K562 (cell line): Measurements from ENCODE around the gene PLEKHG4B. TPM values are rescaled to one million over a fixed set of nuclear protein-coding genes. Genes with fewer than 3 reads are reported as not detected.

ENCODE experiments used
- ATAC-seq: fragments of 200-7000 bp; cut with Tn5 transposase; 3 replicates; pipeline ENCODE4 v1.9.1; 2020; ENCODE audit warnings: moderate library complexity
- BruUV-seq: library from RNA; stranded (reverse); fragments of 400-500 nt; replicated peaks from 2 replicates; lab custom pipeline; 2021; lab: Mats Ljungman, UMichigan
- CTCF ChIA-PET: fragments of 300-600 bp; formaldehyde crosslinking; extraction: SDS; loops from one replicate; lab custom pipeline; 2021; ENCODE audit warnings: low intra/inter-chr PET ratio; lab: Yijun Ruan, JAX
- POLR2A ChIA-PET: fragments of 300-600, 350-650 bp; sonication (Branson Sonifier 250); formaldehyde crosslinking; extraction: SDS; loops from one replicate; lab custom pipeline; 2021; ENCODE audit warnings: antibody characterized with exemption, inconsistent platforms; lab: Yijun Ruan, JAX
- DNase-seq, 4 experiments: peaks; one replicate each; pipeline versions ENCODE4 v3.0.0 to v3.0.0-alpha.2; 2011 to 2018; ENCODE audit warnings: low spot score in 3 of 4, mixed read lengths in 3 of 4; ENCODE audit errors: extremely low read depth in 1 of 4
- FAIRE-seq: peaks from 2 replicates; lab custom pipeline; 2011; peaks lifted over from hg19 to GRCh38; lab: Jason Lieb, UNC
- H2AFZ ChIP-seq: 2 replicates; pipeline ENCODE4 v1.6.0; 2011; ENCODE audit warnings: low read depth, low read length, control low read depth, inconsistent platforms
- H3K27ac ChIP-seq: fragments of 200-600 bp; 3 replicates; pipeline ENCODE4 v1.8.0; 2011; ENCODE audit warnings: low read depth, mild to moderate bottlenecking, control low read depth, inconsistent platforms, low read length, moderate library complexity, mixed read lengths; ENCODE audit errors: extremely low read depth
- H3K27me3 ChIP-seq, 2 experiments: fragments of 300-600 bp in 1 of 2; 2 replicates in 1 of 2; 3 replicates in 1 of 2; pipeline versions ENCODE4 v1.6.0 to v1.8.0; 2011; ENCODE audit warnings: inconsistent platforms in 2 of 2, low read length in 2 of 2, mild to moderate bottlenecking in 1 of 2, mixed read lengths in 1 of 2, moderate library complexity in 1 of 2; ENCODE audit not compliant: control insufficient read depth in 2 of 2, insufficient read depth in 2 of 2
- H3K36me3 ChIP-seq: fragments of 300-600 bp; 3 replicates; pipeline ENCODE4 v1.8.0; 2011; ENCODE audit warnings: mild to moderate bottlenecking, low read length, inconsistent platforms; ENCODE audit not compliant: control insufficient read depth, insufficient read depth
- H3K4me1 ChIP-seq, 2 experiments: fragments of 200-600 bp in 1 of 2; replicated peaks in 1 of 2; 2 replicates in 1 of 2; 3 replicates in 1 of 2; pipeline versions ENCODE4 v1.5.1 to v1.8.0; 2011; ENCODE audit warnings: inconsistent platforms in 2 of 2, low read length in 2 of 2, mild to moderate bottlenecking in 1 of 2, mixed read lengths in 1 of 2, moderate library complexity in 1 of 2; ENCODE audit not compliant: control insufficient read depth in 2 of 2, insufficient read depth in 2 of 2
- H3K4me2 ChIP-seq: 2 replicates; pipeline ENCODE4 v1.6.1; 2011; ENCODE audit warnings: low read length, control low read depth, inconsistent platforms, mixed read lengths; ENCODE audit not compliant: insufficient read depth
- H3K4me3 ChIP-seq: fragments of 200-600 bp; sonication (generic), shearing (Covaris generic); 2 replicates; pipeline ENCODE4 v1.5.1; 2016; ENCODE audit warnings: control low read depth, inconsistent platforms
- H3K79me2 ChIP-seq: fragments of 200-600 bp; 3 replicates; pipeline ENCODE4 v1.8.0; 2011; ENCODE audit warnings: low read length, inconsistent platforms; ENCODE audit not compliant: control insufficient read depth, insufficient read depth
- H3K9ac ChIP-seq, 2 experiments: 2 replicates each; pipeline versions ENCODE4 v1.6.0 to v1.6.1; 2011; ENCODE audit warnings: low read depth in 2 of 2, low read length in 2 of 2, control low read depth in 1 of 2, inconsistent platforms in 1 of 2, mild to moderate bottlenecking in 1 of 2, mixed read lengths in 1 of 2; ENCODE audit not compliant: insufficient read depth in 1 of 2
- H3K9me1 ChIP-seq: one replicate; pipeline ENCODE4 v1.6.0; 2011; ENCODE audit warnings: inconsistent platforms, mild to moderate bottlenecking, low read length, moderate library complexity; ENCODE audit not compliant: control insufficient read depth, insufficient read depth
- H3K9me3 ChIP-seq: replicated peaks from 2 replicates; pipeline ENCODE4 v1.5.1; 2011; ENCODE audit warnings: low read depth, low read length, inconsistent platforms; ENCODE audit not compliant: control insufficient read depth, insufficient read depth
- H4K20me1 ChIP-seq: replicated peaks from 2 replicates; pipeline ENCODE4 v1.6.1; 2011; ENCODE audit warnings: low read length, inconsistent platforms, mixed read lengths; ENCODE audit not compliant: control insufficient read depth, insufficient read depth
- CREB3 ChIP-seq: fragments of 450-650 bp; conservative IDR thresholded peaks from 2 replicates; pipeline ENCODE4 v1.6.1; 2016; ENCODE audit warnings: missing genetic modification characterization, low read depth, mild to moderate bottlenecking, missing compliant biosample characterization, moderate library complexity
- CTCFL ChIP-seq: IDR thresholded peaks from 2 replicates; pipeline ENCODE4 v1.6.1; 2011; ENCODE audit warnings: borderline replicate concordance, low read depth, mild to moderate bottlenecking, moderate library complexity, low read length; ENCODE audit not compliant: insufficient read depth, poor library complexity, severe bottlenecking
- MAX ChIP-seq: sonication (generic); formaldehyde crosslinking; IDR thresholded peaks from 2 replicates; pipeline ENCODE4 v1.9.0; 2022; ENCODE audit warnings: mild to moderate bottlenecking, missing genetic modification reagents
- STAT5B ChIP-seq: fragments of 250-450 bp; sonication (Bioruptor Pico); IDR thresholded peaks from 2 replicates; pipeline ENCODE4 v1.8.0; 2021; ENCODE audit warnings: mild to moderate bottlenecking, inconsistent platforms
- WGBS: fragments of 100-300 bp; shearing (Covaris generic); methylation state at CpG from one replicate; pipeline ENCODE4 v1.1.6; 2016; ENCODE audit warnings: low coverage, mixed read lengths; ENCODE audit not compliant: insufficient coverage; ENCODE audit errors: missing lambda C conversion rate; 5-methylcytosine and 5-hydroxymethylcytosine counted together
- in situ Hi-C: fragments of 300-500 bp; cut with MboI; formaldehyde crosslinking; loops from 4 replicates; pipeline ENCODE4 v1.15.0; 2018; ENCODE audit warnings: inconsistent platforms, mixed read lengths
- intact Hi-C: fragments of 100-400 bp; cut with micrococcal nuclease; formaldehyde crosslinking; loops from 2 replicates; pipeline ENCODE4 v1.14.2; 2022
- polyA plus RNA-seq, 8 experiments: library from polyadenylated mRNA; depleted of rRNA in 4 of 8; stranded (reverse) in 5 of 8; unstranded in 3 of 8; fragments of >200 nt; fragmentation: Nextera tagmentation in 2 of 8; fragmentation: Illumina TruSeq in 1 of 8; extraction: Ambion mirVana in 2 of 8; extraction: Trizol in 1 of 8; gene quantifications; 2 replicates each; pipeline versions ENCODE4 v1.2.1 to v1.2.3, GENCODE V29; 2011 to 2014; ENCODE audit warnings: inconsistent platforms in 1 of 8, missing spikeins in 1 of 8
- total RNA-seq, 7 experiments: library from RNA; depleted of rRNA in 6 of 7; stranded (reverse); fragments of >200 nt in 6 of 7; fragmentation: Illumina TruSeq in 2 of 7; extraction: Trizol in 2 of 7; gene quantifications; 2 replicates each; pipeline versions ENCODE4 v1.2.1 to v1.2.3, GENCODE V29; 2011 to 2021; ENCODE audit warnings: low replicate concordance in 1 of 7

PLEKHG4B gene
- total and polyA plus RNA-seq, 9 of the 15 experiments (the other 6 are each of a cell fraction or from before 2014, with no cell fraction given): 0.02 TPM; not detected in 8

GRCh38 chr5:106587-106986, 14.6 kb downstream of the PLEKHG4B start:
- Histone ChIP-seq H3K4me3 (no peak overlapping the region), H3K79me2 (no peaks in the 10 kb centered on the region), H3K27ac (no peak overlapping the region), H3K4me2 (no peak overlapping the region), H2AFZ (no peak overlapping the region), H3K4me1 (no peaks in the 10 kb centered on the region)
- BruUV-seq: no TSS peak
- no peak for FAIRE-seq
- CTCF ChIA-PET: no interaction called here
- TF ChIP-seq CREB3 (tag): no peak
- TF ChIP-seq STAT5B: no peak
- peak; percentile 60 for TF ChIP-seq CTCFL
- TF ChIP-seq MAX (CRISPR knock-in tag): peak; percentile 17; the same call in 1 of the 2 replicates
- TF ChIP-seq, all 486 proteins: peak for 2
- under 1% methylated on average over 13 of the region's 13 CpGs for WGBS
- Histone ChIP-seq H4K20me1 (peaks cover 15% of the 10 kb centered on the region), H3K27me3 (peaks cover 36 to 71% of the 10 kb centered on the region in 2 experiments), H3K36me3 (no peaks in the 10 kb centered on the region), H3K9me1 (no peaks in the 10 kb centered on the region), H3K9ac (no peak overlapping the region), H3K9me3 (no peaks in the 10 kb centered on the region)
- DNase-seq: no peak
- intact Hi-C loops (no loop called here), in situ Hi-C loops (no loop called here)
- POLR2A ChIA-PET: interaction anchor here (1.2 kb wide), 1 partner anchor 37 kb away, joined by 3 read pairs; no protein-coding TSS in a partner anchor
- peak; percentile 68 for ATAC-seq
